ENCODE results near the gene RNF114.
"Not testable (repeated sequence)": the region's sequence is repeated elsewhere in the genome, so short reads cannot be mapped to it uniquely, and the experiment has no call there.

RNF114 gene

GRCh38 chr20:49965781-49966305 is 29.6 kb downstream of the RNF114 start:
- DNase-seq = no peak

- no peak for DNase-seq
Observed at GRCh38 chr20:49966861-49967260, 30.7 kb downstream of the RNF114 start.

- no peak for DNase-seq
Observed at GRCh38 chr20:49969234-49969633, 33.0 kb downstream of the RNF114 start.

- DNase-seq = no peak
Observed at GRCh38 chr20:49969946-49970345, 33.7 kb downstream of the RNF114 start.

- no peak for DNase-seq
Observed at GRCh38 chr20:49970498-49970897, 34.3 kb downstream of the RNF114 start.

GRCh38 chr20:49973981-49974380 is 37.8 kb downstream of the RNF114 start:
- no peak for DNase-seq

- DNase-seq = no peak
Observed at GRCh38 chr20:49976542-49976941, 40.3 kb downstream of the RNF114 start.

GRCh38 chr20:49977740-49978139 is 41.5 kb downstream of the RNF114 start:
- DNase-seq = not testable (repeated sequence)

GRCh38 chr20:49978685-49979029 is 42.5 kb downstream of the RNF114 start:
- DNase-seq = no peak

GRCh38 chr20:49979030-49979832 is 43.0 kb downstream of the RNF114 start:
- peak in 1 of 2 experiments; percentile 24 for DNase-seq

- no peak for DNase-seq
Observed at GRCh38 chr20:49980140-49981008, 44.2 kb downstream of the RNF114 start.

- no peak for DNase-seq
Observed at GRCh38 chr20:49981218-49982071, 45.2 kb downstream of the RNF114 start.

GRCh38 chr20:49982072-49982345 is 45.8 kb downstream of the RNF114 start:
- DNase-seq = no peak

GRCh38 chr20:49982346-49983122 is 46.3 kb downstream of the RNF114 start, which contains the start of gene SNAI1:
Gene SNAI1 (plus strand): TSS chr20:49982980. CDS start chr20:49983060, 80 bp downstream.
- DNase-seq = peak in 1 of 2 experiments; percentile 67

- DNase-seq = no peak
Observed at GRCh38 chr20:49983123-49983847, 47.1 kb downstream of the RNF114 start.

GRCh38 chr20:49983848-49984408 is 47.7 kb downstream of the RNF114 start:
- DNase-seq = no peak

GRCh38 chr20:49984426-49985153 is 48.4 kb downstream of the RNF114 start:
- no peak for DNase-seq

GRCh38 chr20:49985157-49985556 is 49.0 kb downstream of the RNF114 start:
- DNase-seq = no peak

- no peak for DNase-seq
Observed at GRCh38 chr20:49985617-49986016, 49.4 kb downstream of the RNF114 start.

GRCh38 chr20:49986049-49986448 is 49.9 kb downstream of the RNF114 start:
- no peak for DNase-seq
